ENCODE results near the gene FAM89A.

DNA sequence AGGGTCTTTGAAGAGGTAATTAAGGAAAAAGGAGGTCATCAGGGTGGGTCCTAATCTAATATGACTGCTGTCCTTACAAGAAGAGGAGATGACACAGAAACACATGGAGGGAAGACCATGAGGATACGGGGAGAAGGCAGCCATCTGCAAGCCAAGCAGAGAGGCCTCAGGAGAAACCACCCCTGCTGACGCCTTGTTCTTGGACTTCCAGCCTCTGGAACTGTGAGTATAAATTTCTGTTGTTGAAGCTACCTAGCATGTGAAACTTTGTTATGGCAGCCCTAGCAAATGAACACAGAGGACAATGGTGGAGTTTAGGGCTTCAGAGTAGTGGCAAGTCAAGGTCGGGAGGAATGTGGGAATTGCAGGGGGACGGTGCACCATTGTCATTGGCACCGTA, 36.7 kb upstream of the FAM89A start:
- TF ChIP-seq, protein P1, sequence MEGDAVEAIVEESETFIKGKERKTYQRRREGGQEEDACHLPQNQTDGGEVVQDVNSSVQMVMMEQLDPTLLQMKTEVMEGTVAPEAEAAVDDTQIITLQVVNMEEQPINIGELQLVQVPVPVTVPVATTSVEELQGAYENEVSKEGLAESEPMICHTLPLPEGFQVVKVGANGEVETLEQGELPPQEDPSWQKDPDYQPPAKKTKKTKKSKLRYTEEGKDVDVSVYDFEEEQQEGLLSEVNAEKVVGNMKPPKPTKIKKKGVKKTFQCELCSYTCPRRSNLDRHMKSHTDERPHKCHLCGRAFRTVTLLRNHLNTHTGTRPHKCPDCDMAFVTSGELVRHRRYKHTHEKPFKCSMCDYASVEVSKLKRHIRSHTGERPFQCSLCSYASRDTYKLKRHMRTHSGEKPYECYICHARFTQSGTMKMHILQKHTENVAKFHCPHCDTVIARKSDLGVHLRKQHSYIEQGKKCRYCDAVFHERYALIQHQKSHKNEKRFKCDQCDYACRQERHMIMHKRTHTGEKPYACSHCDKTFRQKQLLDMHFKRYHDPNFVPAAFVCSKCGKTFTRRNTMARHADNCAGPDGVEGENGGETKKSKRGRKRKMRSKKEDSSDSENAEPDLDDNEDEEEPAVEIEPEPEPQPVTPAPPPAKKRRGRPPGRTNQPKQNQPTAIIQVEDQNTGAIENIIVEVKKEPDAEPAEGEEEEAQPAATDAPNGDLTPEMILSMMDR (IDR thresholded peaks at IDR 0.05; ENCODE audit: low read length) = no peak
- TF ChIP-seq EZH2phosphoT487 (IDR thresholded peaks at IDR 0.05; ENCODE audit: low read length) (no peak), EZH2 (optimal IDR thresholded peaks at IDR 0.05; ENCODE audit: low read depth, low read length) (no peak)

All from MM.1S (cell line).